GM18909 (cell line): Measurements from ENCODE around the gene TTF2.

Source experiments
- ATAC-seq: cut with Tn5 transposase; IDR thresholded peaks from one replicate; pipeline ENCODE4 v1.9.1; 2021; ENCODE audit warnings: mild to moderate bottlenecking; ENCODE audit not compliant: unreplicated experiment, poor library complexity

TTF2 gene

DNA sequence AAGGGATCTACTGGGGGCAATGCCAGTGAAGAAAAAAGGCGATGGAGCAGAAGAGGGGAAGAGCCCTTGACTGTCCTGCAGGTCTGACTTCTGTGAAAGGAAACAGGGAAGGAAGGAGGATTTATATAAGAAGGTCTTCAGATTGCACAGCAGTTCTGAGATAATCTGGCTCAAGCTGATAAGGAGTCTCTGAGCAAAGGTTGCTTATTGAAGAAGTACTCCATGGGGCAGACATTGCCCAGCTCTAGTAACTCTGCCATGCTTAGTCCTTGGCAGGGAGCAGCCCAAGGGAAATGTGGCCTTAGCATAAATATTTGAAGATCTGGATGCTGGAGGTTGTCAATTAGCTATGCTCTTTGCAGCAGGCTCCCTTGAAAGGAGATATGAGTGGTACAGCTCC, 15.9 kb upstream of the TTF2 start:
- no peak for ATAC-seq

DNA sequence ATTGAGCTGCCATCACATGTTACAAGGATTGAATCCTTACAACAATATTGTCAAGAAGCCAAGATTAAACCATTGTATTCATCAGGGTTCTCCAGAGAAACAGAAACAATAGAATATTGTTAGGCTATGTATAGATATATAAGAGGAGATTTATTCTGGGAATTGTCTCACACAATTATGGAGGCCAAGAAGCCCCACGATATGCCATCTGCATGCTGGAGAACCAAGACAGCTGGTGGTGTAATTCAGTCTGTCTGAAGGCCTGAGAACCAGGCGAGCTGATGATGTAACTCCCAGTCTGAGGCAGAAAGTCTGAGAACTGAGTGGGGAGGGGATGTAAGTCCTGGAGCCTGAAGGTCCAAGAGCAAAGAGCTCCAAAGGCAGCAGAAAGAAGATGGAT, 14.5 kb upstream of the TTF2 start:
- ATAC-seq = no peak

DNA sequence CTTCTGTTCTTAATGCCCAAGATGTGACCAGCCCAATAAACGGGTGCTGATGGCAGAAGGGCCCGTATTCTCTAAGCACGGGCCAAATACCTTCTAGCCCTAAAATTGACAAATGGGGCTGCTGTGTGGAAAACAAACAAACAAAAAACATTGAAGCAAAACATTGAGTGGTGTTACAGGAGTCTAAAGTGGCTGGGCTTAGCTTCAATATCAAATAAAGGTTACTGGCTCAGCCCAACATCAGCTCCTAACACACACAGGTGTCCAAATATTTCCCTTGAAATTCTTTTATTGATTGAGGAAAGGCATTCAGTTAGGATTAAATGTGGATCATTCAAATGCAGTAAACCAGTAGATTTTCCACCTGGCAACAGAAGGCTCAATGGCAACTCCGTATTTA, 13.3 kb upstream of the TTF2 start:
- ATAC-seq = no peak

DNA sequence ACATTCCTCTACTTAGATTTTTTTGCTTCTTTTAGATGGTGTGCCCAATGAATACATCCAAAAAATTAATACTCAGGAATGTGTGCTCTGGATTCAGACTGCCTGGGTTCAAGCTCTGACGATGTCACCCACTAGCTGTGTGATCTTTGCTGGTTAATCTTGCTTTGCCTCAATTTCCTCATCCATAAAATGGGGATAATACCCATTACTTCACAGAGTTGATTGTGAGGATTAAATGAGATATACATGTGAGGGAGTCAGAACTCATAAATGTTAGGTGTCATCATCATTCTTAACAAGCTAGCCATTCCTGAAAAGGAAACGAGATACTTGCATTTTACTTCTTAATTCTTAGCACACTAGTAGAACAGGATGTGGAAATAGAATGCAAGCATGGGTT, 12.9 kb upstream of the TTF2 start:
- no peak for ATAC-seq

DNA sequence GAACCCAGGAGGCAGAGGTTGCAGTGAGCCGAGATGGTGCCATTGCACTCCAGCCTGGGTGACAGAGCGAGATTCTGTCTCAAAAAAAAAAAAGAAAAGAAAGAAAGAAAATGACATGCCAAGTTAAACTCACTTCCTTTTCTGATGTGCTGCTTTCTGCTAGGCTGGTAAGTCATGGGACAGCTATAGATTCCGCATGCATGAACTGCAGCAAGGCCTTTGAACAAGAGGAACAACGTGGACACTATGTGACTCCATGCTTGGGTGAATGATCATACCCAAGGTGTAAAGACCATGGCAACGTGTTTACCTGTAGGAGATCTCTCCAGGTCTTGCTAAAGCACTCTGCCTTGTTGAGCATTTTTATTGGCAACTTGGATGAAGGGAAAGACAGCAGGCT, 10.3 kb upstream of the TTF2 start:
- no peak for ATAC-seq

DNA sequence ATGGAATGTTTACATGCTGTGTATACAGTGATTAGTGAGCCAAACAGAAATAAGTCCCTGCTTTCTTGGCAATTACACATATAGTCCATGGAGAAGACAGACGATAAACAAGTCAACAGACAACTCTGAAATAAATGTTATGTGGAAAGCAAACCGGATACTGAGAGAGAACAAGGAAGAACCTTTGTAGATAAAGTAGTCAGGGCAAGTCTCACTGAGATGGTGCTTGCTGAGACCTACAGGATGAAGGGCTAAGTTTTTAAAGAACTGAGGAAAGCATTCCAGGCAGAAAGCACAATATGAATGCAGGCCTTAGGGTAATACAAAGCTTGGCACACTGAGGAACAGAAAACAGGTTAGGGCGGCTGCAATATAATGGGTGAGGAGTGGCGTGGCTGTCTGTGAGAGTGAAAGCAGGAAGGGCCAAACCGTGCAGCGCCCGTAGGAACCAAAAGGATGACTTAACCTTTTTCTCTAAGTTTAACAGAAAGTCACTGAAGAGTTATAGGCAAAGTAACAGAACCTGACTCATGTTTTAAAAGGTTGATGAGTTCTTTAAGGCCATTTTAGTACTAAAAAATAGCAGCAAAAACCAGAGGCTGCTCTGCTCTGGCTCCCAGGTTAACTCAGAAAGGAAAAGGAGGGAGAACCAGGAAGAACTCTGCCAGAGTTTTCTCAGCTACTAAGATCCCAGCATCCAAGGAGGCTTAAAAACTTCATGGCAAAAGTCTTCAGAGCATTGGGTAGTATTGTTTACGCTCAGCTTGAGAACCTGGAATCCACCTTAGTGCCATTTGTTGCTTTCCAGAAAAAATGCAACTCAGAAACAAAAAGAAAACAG, 8.7 kb upstream of the TTF2 start:
- peak; percentile 86 for ATAC-seq

DNA sequence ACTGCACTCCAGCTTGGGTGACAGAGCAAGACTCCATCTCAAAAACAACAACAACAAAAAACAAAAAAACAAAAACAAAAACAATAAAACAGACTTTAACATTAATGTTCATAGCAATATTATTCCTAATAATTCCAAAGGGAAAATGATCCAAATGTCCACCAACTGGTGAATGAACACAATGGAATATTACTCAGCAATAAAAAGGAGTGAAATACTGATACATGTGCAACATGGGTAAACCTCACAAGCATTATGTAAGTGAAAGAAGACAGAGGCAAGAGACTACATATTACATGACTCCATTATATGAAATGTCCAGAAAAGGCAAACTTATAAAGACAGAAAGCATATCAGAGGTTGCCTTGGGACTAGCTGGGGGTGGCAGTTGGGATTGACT, 6.1 kb upstream of the TTF2 start:
- ATAC-seq = no peak

DNA sequence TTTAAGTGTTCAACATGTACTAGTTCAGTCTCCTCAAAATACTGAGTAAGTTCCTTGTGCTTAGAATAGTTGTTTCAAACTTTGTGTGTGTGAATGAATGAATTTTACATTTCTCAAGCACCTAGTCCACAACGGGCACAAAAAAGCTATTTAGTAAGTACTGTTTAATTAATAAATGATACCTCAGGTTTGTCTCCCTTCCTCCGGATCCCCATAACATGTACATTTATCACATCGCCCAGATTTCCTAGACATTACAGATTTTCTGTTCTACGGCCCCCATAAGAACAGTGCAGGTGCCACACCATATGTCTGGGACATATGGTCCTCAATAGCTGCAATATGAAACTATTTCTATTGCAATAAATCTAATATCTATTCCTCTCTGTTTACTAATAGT, 1.3 kb upstream of the TTF2 start:
- no peak for ATAC-seq

DNA sequence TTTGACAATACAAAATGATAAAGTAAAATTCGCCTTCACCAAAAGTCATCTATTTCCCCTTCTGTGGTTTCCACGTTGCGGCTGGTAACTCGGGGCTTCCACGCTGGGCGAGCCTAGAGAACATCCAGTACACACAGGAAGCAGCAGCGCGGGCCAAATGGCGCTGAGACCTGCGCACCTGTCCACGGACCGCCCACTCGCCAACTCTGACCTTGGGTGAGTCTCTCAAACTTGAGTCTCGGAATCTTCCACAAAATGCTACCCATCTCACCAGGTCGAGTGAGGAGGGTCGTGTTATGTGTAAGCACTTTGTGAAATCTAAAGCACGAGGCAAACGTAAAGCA, 820 bp upstream of the TTF2 start:
- ATAC-seq = peak; percentile 40

DNA sequence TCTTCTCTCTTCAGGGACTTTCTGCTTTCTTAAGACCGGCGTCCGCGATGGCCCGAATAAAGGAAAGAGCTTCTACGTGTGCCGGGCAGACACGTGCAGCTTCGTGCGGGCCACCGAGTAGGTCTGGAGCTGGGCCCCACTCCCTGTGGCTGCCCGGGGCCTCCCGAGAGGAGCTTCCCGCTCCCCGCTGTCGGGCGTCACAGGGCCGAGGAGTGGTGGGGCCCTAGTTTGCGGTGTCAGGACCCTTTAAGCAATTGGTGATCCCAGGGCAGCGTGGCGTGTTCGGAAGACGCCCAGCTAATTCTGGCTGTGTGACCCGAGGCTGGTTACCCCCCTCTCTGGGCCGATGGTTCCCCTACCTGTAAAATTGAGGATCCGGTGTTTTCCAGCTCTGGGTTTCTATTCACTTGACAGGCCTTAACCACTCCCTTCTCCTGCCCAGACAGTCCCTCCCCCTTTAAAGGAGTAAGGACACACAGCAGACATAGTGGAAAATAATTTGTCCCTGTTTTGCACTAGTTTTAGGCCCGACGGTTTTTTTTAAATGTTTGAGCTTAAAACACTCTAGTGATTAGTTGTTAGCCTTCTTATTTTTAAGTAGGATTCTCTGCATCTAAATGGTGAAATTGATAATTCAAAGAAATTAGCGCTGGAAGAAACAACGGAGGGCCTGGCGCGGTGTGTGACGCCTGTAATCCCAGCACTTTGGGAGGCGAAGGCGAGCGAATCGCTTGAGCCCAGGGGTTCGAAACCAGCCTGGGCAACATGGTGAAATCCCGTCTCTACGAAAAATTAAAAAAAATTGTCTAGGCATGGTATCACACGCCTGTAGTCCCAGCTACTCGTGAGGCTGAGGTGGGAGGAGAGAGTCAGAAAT, 553 bp downstream of the TTF2 start:
- peak; percentile 5 for ATAC-seq

DNA sequence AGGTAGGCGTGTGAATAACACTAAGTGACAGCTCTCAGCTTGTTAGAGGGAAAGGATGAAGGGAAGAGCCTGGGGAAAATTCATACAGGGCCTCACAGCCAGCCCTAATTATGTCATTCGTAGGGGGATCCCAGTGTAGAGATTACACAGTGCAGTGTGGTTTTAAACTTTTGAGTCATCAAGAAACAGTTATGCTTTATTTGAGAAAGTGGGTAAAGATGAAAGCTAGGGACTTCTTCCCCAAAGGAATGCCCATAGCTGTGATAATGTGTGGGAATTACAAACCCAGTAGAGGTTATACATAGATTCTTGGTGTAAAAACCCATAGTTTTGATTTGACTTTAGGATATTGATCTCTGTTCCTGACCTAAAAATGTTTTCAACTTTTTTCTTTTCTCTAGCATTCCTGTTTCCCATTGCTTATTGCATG, 1.9 kb downstream of the TTF2 start:
- peak; percentile 16 for ATAC-seq

DNA sequence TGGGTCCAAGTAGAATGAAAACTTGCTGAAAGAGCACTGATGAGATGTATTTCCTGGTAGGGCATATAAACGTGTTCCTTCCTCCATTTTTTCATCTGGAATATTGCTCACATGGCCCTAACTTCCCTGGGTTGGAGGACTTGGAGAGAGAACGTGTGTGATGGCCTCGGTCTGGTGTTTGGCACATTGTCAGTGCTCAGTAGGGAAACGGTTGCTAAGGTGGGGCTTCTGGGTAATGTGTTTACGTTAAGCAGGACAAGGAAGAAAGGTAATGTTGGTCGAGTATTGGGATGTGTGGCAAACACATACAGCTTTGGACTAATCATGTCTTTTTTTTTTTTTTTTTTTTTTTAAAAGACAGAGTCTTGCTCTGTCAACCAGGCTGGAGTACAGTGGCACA, 6.2 kb downstream of the TTF2 start:
- no peak for ATAC-seq

DNA sequence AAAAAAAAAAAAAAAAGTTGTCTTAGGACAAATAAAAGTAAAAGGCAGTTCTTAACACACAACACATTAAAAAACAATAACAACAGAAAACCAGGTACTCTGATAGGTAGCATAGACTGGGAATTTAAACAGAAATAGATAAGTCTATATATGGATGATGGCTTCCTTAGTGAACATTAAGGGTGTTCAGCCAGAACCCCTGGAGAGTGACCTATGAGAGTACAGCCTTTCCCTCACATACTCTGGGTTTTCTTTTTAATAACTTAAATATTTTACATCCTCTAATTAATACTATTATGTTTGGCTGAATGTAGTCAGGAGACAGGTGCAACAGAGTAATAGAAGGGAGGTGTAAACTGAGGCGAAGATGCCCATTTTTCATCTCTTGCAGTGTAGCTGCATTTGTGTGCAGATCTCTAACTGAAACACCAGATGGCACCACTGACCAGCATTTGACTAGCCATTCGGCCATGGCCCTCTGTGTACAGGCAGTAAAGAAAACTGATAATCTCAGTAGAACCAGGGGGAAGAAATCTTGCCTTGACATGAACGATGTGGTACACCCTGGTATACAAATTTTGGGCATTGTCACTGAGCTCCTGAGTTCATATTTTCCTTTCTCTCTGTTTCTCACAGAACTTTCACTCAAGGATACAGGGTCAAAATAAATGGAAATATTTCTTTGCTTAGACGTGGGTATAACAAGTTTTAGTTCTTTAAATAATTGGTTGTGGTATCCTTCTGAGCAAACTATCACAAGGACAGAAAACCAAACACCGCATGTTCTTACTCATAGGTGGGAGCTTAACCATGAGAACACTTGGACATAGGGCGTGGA, 7.6 kb downstream of the TTF2 start:
- ATAC-seq = peak; percentile 77

DNA sequence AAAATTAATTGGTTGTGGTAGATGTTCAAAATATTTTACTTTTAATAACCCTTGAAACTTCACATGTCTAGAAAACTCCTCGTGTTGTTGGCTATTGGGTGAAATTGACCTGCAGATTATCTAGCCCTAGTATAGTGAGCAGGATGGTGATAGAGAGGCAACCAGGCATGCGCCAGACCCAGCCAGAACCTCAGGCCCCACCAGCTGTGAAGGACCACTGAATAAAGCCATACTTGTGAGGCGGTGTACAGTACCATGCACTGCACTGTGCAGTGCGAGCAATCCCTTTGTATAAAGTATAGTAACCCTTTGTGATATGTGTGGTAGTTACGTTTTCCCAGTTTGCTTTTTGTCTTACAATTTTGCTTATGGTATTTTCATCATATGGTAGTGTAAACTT, 8.5 kb downstream of the TTF2 start:
- ATAC-seq = no peak

DNA sequence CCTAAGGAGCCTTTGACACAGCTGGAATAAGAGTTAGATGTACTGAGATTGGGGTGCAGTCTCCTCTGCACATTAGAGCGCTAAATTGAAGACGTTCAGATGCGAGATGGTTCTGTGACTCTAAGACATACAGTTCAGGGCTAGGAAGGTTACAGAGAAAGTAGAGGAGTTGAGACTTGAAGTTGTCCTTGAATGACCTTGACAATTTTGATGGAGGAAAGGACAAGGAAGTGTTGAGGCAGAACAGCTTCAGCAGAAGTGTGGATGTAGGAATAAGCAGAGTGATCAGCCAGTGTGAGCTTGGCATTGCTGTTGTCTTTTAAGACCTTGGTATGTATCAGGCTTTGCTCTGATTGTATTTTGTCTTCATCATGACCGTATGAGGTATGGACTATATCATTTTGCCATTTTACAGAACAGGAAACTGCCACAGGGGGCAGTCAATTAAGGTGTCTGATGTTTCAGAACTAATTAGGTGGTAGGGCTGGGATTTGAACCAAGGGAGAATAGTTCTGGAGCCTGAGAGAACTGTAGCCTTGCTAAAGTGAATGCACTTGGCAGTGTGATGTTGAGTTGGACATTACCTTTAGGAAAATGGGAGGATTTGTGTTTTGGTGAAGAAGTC, 9.2 kb downstream of the TTF2 start:
- ATAC-seq = no peak

DNA sequence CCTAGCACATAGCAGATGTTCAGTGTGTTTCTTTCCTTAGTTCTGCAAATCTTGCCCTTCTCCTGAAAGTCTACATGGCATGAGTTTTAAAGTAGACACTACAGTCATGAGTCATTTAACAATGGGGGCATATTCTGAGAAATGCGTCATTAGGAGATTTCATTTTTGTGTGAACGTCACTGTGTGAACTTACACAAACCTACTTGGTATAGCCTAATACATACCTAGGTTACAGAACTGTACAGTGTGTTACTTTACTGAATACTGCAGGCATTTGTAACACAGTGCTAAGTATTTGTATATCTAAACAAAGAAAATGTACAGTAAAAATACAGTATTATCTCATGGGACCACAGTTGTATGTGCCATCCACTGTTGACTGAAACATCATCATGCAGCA, 10.0 kb downstream of the TTF2 start:
- ATAC-seq = no peak

DNA sequence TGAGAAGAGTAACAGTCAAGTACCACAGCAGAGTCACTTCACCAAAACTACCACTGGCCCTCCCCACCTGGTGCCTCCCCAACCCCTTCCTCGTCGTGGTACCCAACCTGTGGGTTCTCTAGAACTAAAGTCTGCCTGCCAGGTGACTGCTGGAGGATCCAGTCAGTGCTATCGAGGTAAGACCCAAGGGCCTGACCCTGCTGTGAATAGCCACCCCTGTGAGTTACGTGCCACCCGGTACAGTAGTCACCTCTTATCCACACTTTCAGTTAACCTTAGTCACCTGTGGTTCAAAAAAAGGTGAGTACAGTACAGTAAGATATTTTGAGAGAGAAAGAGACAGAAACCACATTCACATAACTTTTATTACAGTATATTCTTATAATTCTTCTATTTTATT, 16.5 kb downstream of the TTF2 start:
- no peak for ATAC-seq

DNA sequence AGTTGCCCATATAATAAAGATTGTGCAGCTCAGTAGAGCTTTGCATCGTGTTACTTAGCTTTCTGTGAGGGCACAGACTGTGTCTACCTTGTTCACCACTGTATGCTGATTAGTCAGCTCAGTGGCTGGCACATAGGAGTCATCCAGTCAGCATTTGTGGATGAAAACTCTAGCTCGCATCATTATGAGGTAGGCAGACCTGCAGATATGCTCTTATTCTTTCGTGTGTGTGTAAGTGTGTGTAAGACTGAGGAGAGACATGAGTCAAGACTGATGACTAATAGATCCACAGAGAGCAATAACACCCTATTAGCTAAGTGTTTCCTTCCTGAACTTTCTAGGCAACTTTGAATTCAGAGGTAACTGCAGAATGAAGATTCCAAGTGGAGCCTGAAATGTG, 17.1 kb downstream of the TTF2 start:
- ATAC-seq = no peak

DNA sequence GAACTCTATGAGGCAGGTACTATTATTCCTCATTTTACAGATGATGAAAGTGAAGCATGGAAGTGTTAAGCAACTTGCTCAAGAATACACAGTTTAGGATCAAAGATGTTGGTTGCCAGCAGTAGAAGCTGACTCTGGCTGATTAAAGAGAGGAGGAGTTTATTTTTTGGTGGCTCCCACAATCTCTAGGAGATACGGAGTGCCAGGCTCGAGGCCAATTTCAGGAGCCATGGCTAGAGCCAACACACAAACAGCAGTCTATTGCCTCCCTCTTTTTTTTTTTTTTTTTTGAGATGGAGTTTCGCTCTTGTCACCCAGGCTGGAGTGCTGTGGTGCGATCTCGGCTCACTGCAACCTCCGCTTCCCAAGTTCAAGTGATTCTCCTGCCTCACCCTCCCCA, 19.6 kb downstream of the TTF2 start:
- ATAC-seq = no peak

DNA sequence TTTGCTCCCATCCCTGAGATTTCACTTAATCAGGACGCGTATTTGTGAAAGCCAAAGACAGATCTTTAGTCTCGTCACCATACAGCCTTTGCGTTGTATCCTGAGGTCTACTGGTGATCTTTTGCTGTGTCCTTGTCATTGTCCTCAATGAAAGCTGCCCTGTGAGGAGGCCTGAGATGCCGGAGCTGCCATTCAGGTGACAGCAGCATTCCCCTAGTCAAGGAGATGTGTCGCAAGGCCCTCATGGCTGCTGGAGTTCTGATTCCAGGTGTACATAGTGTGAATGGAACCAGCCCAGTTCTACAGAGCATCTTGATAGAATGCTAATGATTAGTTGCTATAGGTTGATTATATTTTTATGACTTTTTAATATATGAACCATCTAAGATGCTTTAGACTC, 24.1 kb downstream of the TTF2 start:
- ATAC-seq = no peak
